GM12878 (cell line): Measurements from ENCODE around the gene THSD4.

ENCODE experiments used
- JUND ChIP-seq: IDR thresholded peaks from 2 replicates; pipeline ENCODE4 v1.6.1; 2012; ENCODE audit warnings: low read depth, mild to moderate bottlenecking, low read length, improper control_type of control experiment, moderate library complexity
- KDM1A ChIP-seq: fragments of 200-600 bp; sonication (generic); IDR thresholded peaks from 2 replicates; pipeline ENCODE4 v1.6.1; 2016; ENCODE audit warnings: borderline replicate concordance
- PAX8 ChIP-seq: fragments of 450-650 bp; IDR thresholded peaks from 2 replicates; pipeline ENCODE4 v1.6.1; 2017; ENCODE audit warnings: mild to moderate bottlenecking, moderate library complexity
- POLR2A ChIP-seq: IDR thresholded peaks from 2 replicates; pipeline ENCODE4 v1.6.1; 2011; ENCODE audit warnings: low read depth, mild to moderate bottlenecking, low read length
- POLR2AphosphoS5 ChIP-seq: IDR thresholded peaks from 2 replicates; pipeline ENCODE4 v1.6.1; 2011; ENCODE audit warnings: mild to moderate bottlenecking, low read length, inconsistent platforms
- SMAD1 ChIP-seq: fragments of 450-650 bp; IDR thresholded peaks from 2 replicates; pipeline ENCODE4 v1.6.1; 2018; ENCODE audit warnings: mild to moderate bottlenecking, low read depth; ENCODE audit not compliant: partially characterized antibody
- SMC3 ChIP-seq: IDR thresholded peaks from 2 replicates; pipeline ENCODE4 v1.6.1; 2011; ENCODE audit warnings: low read length, improper control_type of control experiment, borderline replicate concordance
- TAF1 ChIP-seq: IDR thresholded peaks from 2 replicates; pipeline ENCODE4 v1.6.1; 2011; ENCODE audit warnings: mild to moderate bottlenecking, low read depth, low read length, borderline replicate concordance
- TF ChIP-seq, protein P1 (sequence below), 3 experiments: IDR thresholded peaks in 2 of 3; conservative IDR thresholded peaks in 1 of 3; 2 replicates each; pipeline ENCODE4 v1.5.1; 2011; ENCODE audit warnings: low read depth in 3 of 3, low read length in 3 of 3, mild to moderate bottlenecking in 3 of 3, control low read depth in 2 of 3, moderate library complexity in 2 of 3, inconsistent platforms in 1 of 3, mixed read lengths in 1 of 3; ENCODE audit not compliant: control insufficient read depth in 2 of 3, insufficient read depth in 1 of 3; ENCODE audit errors: extremely low read depth in 1 of 3
- TF ChIP-seq, protein P2 (sequence below): IDR thresholded peaks from 2 replicates; pipeline ENCODE4 v1.6.1; 2012; ENCODE audit warnings: mild to moderate bottlenecking, low read depth, low read length
- TF ChIP-seq, protein P3 (sequence below): IDR thresholded peaks from 2 replicates; pipeline ENCODE4 v1.6.1; 2011; ENCODE audit warnings: borderline replicate concordance, low read depth, mild to moderate bottlenecking, moderate library complexity, mixed read lengths, low read length; ENCODE audit not compliant: insufficient read depth; ENCODE audit errors: extremely low read length

- TF ChIP-seq, protein P1, sequence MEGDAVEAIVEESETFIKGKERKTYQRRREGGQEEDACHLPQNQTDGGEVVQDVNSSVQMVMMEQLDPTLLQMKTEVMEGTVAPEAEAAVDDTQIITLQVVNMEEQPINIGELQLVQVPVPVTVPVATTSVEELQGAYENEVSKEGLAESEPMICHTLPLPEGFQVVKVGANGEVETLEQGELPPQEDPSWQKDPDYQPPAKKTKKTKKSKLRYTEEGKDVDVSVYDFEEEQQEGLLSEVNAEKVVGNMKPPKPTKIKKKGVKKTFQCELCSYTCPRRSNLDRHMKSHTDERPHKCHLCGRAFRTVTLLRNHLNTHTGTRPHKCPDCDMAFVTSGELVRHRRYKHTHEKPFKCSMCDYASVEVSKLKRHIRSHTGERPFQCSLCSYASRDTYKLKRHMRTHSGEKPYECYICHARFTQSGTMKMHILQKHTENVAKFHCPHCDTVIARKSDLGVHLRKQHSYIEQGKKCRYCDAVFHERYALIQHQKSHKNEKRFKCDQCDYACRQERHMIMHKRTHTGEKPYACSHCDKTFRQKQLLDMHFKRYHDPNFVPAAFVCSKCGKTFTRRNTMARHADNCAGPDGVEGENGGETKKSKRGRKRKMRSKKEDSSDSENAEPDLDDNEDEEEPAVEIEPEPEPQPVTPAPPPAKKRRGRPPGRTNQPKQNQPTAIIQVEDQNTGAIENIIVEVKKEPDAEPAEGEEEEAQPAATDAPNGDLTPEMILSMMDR (IDR thresholded peaks at IDR 0.05 in 2 of 3, conservative IDR thresholded peaks at IDR 0.05 in 1 of 3; ENCODE audit: control insufficient read depth in 2 of 3, extremely low read depth in 1 of 3, insufficient read depth in 1 of 3, low read depth in 3 of 3, low read length in 3 of 3), result no peak
- TF ChIP-seq TAF1 (no peak), PAX8 (no peak), POLR2A (no peak), JUND (no peak), SMAD1 (no peak), KDM1A (no peak), SMC3 (no peak), POLR2AphosphoS5 (no peak)
- TF ChIP-seq, protein P2, sequence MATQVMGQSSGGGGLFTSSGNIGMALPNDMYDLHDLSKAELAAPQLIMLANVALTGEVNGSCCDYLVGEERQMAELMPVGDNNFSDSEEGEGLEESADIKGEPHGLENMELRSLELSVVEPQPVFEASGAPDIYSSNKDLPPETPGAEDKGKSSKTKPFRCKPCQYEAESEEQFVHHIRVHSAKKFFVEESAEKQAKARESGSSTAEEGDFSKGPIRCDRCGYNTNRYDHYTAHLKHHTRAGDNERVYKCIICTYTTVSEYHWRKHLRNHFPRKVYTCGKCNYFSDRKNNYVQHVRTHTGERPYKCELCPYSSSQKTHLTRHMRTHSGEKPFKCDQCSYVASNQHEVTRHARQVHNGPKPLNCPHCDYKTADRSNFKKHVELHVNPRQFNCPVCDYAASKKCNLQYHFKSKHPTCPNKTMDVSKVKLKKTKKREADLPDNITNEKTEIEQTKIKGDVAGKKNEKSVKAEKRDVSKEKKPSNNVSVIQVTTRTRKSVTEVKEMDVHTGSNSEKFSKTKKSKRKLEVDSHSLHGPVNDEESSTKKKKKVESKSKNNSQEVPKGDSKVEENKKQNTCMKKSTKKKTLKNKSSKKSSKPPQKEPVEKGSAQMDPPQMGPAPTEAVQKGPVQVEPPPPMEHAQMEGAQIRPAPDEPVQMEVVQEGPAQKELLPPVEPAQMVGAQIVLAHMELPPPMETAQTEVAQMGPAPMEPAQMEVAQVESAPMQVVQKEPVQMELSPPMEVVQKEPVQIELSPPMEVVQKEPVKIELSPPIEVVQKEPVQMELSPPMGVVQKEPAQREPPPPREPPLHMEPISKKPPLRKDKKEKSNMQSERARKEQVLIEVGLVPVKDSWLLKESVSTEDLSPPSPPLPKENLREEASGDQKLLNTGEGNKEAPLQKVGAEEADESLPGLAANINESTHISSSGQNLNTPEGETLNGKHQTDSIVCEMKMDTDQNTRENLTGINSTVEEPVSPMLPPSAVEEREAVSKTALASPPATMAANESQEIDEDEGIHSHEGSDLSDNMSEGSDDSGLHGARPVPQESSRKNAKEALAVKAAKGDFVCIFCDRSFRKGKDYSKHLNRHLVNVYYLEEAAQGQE, result no peak
- TF ChIP-seq, protein P3, sequence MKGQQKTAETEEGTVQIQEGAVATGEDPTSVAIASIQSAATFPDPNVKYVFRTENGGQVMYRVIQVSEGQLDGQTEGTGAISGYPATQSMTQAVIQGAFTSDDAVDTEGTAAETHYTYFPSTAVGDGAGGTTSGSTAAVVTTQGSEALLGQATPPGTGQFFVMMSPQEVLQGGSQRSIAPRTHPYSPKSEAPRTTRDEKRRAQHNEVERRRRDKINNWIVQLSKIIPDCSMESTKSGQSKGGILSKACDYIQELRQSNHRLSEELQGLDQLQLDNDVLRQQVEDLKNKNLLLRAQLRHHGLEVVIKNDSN, result no peak
Observed at GRCh38 chr15:71601038-71601834, 486.0 kb downstream of the THSD4 start.
